ENCODE measurements around the gene PCDHAC2.

The PCDHAC2 gene
- 0 reads per million in 3 experiments for total RNA-seq

DNA sequence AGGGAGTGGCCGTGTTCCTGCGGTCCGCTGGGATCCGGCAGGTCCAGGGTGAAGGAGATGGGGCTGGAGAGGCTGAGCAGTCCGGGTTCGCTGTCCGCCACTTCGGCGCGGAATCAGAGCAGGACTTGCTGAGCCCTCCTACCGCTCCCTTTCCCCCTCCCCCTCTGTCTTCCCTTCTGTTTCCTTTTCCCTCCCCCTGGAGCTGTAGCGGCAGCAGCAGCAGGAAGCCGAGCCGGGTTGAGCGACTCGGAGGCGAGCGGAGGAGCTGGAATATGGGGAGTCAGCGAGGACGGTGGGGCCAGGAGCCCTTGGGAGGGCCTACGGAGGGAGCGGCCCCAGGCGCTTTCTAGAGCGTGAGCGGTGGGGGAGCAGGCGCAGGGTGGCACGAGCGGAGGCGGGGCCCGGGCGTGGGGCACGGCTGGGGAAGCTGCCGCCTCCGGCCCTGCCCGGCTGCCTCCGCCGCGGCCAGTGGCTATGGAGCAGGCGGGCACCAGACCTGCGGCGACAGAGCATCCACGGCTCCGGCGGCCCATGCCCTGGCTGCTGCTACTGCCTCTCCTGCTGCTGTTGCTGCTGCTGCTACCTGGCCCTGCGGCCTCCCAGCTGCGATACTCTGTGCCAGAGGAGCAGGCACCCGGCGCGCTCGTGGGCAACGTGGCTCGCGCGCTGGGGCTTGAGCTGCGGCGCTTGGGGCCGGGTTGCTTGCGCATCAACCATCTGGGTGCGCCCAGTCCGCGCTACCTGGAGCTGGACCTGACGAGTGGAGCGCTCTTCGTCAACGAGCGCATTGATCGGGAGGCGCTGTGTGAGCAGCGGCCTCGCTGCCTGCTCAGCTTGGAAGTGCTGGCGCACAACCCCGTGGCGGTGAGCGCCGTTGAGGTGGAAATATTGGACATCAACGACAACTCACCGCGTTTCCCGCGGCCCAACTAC lies at the start of gene PCDHAC2:
Gene PCDHAC2, plus strand, starts transcription at position 184 of the 933 bp plus-strand sequence. Its CDS starts 291 bp downstream, at position 475.
- no peak for DNase-seq

GRCh38 chr5:140923601-140924000 lies 42.7 kb upstream of the PCDHAC2 start:
- no peak for DNase-seq

DNA sequence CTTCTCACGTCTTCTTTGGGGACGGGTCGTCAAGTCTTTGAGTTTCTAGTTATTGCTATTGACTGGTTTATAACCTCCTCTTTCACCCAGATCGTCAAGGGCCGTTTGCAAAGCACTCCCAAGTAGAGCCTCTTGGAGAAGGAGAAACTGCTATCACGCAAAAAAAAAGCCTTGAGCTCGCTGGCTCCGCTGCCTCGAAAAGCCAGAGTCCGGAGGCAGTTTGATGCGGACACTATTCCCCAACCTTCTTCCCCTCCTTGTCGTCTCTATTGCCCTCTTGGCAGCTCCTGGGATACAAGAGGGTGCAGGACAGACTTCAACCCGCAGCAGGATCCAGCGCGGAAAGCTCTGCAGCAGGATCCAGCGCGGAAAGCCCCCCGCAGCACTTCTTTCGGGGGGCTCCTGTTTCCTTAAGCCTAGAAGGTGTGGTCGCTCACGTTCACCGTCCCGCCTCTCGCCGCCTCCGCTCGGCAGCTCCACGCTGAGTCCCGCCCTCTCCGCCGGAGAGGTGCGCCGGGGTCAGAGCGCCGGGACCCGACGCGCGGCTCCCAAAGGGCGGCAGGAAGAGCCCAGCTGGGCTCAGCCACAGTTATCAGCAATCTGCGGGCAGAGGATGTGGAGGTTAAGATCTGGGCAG lies 40.4 kb upstream of the PCDHAC2 start, which contains the start of gene PCDHAC1:
Gene PCDHAC1, plus strand, starts transcription at position 494 of the 637 bp plus-strand sequence. CDS start 594 bp downstream, outside the sequence.
- no peak for DNase-seq

GRCh38 chr5:140926443-140927227 lies 39.6 kb upstream of the PCDHAC2 start:
- peak; percentile 41 for DNase-seq

GRCh38 chr5:140927228-140927573 lies 39.1 kb upstream of the PCDHAC2 start:
- no peak for DNase-seq

- no peak for DNase-seq
These were observed 31.2 kb upstream of the PCDHAC2 start for GRCh38 chr5:140934964-140935606.

DNA sequence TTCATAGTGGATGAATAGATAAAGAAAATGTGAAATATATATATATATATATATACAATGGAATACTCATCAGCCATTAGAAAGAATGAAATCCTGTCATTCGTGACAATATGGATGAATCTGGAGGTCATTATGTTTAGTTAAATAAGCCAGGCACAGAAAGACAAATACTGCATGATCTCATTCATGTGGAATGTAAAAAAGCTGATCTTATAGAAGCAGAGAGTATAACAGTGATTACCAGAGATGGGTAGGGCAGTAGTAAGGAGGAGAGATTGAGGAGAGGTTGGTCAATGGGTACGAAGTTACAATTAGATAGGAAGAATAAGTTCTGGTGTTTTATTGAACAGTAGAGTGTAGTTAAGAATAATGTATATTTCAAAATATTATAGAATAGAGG lies 19.7 kb upstream of the PCDHAC2 start:
- no peak for DNase-seq

DNA sequence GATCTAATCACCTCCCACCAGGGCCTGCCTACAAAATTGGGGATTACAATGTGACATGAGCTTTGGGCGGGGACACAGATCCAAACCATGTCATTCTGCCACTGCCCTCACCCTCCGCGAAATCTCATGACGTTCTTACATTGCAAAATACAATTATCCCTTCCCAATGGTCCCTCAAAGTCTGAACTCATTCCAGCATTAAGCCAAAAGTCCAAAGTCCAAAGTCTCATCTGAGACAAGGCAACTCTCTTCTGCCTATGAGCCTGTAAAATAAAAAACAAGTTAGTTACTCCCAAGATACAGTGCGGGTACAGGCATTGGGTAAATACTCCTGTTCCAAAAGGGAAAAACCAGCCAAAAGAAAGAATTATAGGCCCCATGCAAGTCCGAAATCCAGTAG lies 14.6 kb upstream of the PCDHAC2 start:
- DNase-seq, result no peak

- DNase-seq, result no peak
These were observed 13.0 kb upstream of the PCDHAC2 start for GRCh38 chr5:140953234-140953633.

GRCh38 chr5:140962190-140962589 lies 4.1 kb upstream of the PCDHAC2 start:
- no peak for DNase-seq

GRCh38 chr5:140964356-140964755 lies 1.9 kb upstream of the PCDHAC2 start:
- DNase-seq, result no peak

DNA sequence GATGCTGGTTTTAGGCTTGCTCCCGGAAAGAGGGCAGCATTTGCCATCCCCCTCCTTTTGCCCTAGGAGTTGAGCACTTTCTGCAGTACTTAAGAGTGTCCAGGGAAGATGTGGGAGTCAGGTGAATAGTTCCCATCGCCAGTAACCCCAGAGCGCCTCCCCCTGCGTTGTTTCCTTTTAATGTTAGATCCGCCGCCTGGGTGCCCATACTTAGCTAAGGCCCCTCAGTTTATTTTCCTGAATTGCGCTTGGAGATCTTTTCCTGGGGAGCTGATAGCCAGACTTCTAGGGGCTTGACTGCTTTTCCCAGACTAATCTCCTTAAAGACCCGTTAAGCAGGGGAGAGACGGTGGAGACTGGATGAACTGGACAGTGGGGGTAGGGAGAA lies 377 bp upstream of the PCDHAC2 start:
- no peak for DNase-seq

GRCh38 chr5:140967226-140967893 lies 1.1 kb downstream of the PCDHAC2 start:
- no peak for DNase-seq

- DNase-seq, result no peak
These were observed 3.6 kb downstream of the PCDHAC2 start for GRCh38 chr5:140969880-140970279.

GRCh38 chr5:140973550-140973949 lies 7.3 kb downstream of the PCDHAC2 start:
- no peak for DNase-seq

DNA sequence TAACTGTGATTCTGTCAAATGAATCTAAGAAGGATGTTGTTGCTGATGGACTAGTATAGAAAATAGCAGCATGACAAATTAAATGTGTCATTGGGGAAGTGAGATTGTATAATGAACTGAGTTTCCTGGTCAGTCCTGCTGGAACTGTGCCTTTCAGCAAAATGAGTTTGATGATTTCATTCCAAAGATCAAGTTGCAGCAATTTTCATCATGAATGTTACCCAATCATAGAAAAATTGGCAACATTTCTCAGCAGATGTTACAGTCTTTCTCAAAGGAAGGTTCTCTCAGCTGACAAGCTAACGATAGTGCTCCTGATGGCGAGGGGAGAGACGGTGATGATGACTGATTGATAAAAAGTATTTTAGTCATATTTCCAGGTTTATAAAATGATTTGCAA lies 10.7 kb downstream of the PCDHAC2 start:
- DNase-seq, result no peak

GRCh38 chr5:140978260-140978659 lies 12.0 kb downstream of the PCDHAC2 start:
- DNase-seq, result no peak

DNA sequence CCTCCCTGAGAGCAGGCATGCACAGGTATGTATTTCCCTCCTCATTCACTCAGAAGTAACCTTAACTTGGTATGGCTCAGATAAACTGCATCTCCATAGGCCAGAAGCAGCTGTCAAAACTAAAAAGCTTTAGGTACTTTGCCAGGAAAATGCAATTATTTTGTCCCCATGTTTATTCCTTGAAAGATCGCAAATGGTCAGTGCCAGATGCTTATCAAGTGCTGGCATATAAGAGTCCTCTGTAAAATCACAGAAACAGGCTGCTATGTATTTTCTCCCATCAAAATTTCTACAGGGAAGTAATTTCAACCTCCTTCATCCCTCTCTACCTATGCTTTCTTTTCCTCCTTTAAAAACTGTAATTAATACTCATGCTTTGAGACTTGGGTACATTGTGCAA lies 12.7 kb downstream of the PCDHAC2 start:
- no peak for DNase-seq

- no peak for DNase-seq
These were observed 15.9 kb downstream of the PCDHAC2 start for GRCh38 chr5:140982083-140982716.

DNA sequence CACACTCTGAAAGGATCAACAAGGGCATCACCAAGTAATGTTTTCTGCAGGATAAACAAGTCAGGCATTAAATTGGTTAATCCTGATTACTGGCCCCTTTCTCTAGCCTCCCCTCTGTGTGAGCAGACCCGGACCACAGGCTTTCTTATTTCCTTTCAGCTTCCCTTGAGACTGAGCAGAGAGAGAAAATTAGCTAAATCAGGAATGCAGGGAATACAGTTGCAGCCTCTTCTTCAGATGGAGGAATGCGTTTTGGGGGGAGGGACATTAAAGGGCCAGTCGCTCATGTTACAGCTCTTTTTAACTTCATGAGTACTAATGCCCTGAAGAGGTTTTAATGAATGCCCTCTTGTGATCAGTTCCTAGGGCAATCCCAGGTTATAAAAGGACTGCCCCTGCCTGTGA lies 19.8 kb downstream of the PCDHAC2 start:
- no peak for DNase-seq

GRCh38 chr5:140988100-140988499 lies 21.8 kb downstream of the PCDHAC2 start:
- no peak for DNase-seq

DNA sequence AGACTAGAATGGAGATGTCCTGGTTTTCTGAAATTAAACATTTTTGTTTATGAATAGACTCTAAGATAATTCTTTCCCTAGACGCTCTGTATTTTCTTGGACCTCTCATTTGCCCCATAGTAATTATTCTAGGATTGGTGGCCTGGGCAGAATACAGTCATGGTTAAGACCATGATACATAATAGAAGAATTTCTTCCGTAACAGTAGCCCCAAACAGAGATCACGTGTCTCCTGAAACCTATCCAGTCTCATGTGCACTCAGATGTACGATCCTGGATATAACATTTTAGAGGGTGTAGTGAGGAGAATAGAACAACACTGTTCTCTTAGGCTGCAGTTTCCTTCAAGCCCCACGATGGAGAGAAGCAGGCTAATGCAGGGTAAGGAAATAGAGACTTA lies 22.3 kb downstream of the PCDHAC2 start:
- no peak for DNase-seq
